HG03175 (cell line): Measurements from ENCODE around the gene MUSK.
"Not testable (repeated sequence)": the region's sequence is repeated elsewhere in the genome, so short reads cannot be mapped to it uniquely, and the experiment has no call there.

Experiments
- ATAC-seq: cut with Tn5 transposase; IDR thresholded peaks from one replicate; pipeline ENCODE4 v1.9.1; 2021; ENCODE audit warnings: mild to moderate bottlenecking, moderate library complexity; ENCODE audit not compliant: unreplicated experiment

MUSK gene

DNA sequence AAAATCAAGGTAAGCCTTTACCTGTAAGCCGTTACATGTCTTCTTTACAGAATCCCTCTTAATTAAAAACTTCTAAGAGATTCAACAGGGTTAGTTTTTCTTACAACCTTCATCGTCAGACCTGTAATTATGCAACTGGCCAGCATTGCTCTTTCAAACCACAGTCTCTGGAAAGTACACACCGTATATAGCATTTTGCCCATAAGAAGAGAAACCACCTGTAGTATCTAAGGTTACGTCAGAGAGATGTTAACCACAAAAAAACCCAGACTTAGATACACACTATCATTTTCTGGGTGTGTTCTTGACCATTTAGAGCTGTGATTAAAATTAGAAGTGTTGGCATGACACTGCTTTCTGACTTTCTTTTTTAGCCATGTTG lies 140.0 kb downstream of the MUSK start:
- peak; percentile 94 for ATAC-seq

GRCh38 chr9:110809038-110809595 lies 140.5 kb downstream of the MUSK start:
- peak; percentile 55 for ATAC-seq

GRCh38 chr9:110810262-110810976 lies 141.8 kb downstream of the MUSK start:
- ATAC-seq = no peak

DNA sequence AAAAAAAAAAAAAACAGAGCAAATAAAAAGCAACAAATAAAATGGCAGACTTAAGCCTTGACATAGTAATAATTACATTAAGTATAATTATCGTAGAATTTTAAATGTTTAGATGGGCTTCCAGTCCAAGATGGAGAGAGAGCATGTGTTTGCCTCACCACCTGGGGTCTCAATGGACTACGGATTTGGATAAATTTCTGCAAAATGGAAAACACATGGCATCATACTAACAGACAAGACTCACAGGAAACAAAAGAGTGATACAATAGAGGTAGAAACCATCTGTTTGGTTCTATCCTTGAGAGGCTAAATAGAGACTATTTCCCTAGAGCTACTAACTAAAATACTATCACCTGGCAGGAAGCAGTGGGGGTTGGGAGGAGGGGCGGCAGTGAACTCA lies 144.3 kb downstream of the MUSK start:
- ATAC-seq = no peak

DNA sequence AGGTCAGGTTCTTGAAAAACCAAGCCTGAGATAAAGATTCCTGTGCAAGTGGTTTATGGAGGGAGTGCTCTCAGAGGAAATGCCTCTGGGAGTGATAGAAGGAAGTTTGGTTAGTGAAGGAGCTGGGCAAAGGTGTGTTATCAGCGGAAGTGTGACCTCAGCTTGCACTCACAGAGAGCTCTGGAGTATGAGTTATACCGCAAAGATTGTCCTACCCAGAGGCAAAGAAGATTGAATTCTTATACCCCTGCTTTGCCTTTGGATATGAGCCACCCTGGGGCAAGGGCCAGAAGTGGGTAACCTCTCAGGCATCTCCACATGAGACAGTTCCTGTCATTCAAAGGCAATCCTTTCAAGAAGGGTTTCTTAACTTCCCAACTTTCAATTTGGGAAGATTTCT lies 145.6 kb downstream of the MUSK start:
- ATAC-seq = no peak

DNA sequence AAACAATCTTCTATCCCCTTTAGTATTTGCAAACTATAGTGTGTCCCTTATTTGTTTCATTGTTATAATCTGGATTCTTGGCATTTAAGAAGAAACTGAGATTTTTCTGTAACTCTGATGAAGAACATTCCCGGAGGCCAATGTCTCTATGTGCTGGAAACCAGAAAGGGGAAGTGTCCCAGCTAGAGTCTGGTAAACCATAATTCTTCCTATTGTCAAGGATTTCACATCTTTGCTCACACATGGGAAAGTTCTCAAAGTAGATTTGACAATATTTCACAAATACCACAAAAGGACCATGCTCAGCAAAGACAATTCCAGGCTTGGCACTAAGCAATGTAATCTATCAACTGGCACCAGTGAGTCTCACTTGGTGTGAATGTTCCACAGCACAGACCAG lies 146.8 kb downstream of the MUSK start:
- no peak for ATAC-seq

- ATAC-seq = no peak
These were observed 151.8 kb downstream of the MUSK start for GRCh38 chr9:110820381-110820780.

DNA sequence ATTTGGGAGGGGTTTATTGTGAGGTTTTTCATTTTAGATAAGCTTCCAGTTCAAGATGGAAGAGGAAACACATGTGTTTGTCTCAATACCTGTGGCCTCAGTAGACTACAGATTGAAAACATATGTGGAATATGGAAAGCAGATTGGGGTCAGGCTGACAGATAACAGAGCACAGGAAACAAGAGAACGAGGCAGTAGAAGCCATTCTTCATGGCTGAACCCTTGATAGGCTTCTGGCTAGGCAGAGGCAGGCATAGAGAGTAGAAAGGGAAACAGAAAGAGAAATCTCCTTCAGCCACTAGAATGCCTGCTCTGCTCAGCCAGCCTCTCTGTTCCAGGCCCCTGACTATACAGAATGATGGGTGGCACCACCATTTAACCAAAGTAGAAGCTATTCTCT lies 152.5 kb downstream of the MUSK start:
- ATAC-seq = peak; percentile 95

DNA sequence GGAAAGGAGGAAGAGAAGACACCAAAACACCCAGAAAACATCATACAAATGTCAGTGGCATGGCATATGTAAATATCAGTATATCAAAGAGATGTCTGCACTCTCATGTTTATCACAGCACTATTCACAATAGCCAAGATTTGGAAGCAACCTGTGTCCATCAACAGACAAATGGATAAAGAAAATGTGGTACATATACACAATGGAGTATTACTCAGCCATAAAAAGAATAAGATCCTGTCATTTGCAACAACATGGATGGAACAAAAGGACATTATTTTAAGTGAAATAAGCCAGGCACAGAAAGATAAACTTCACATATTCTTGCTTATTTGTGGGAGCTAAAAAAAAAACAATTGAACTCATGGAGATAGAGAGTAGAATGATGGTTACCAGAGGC lies 156.5 kb downstream of the MUSK start:
- ATAC-seq = not testable (repeated sequence)

DNA sequence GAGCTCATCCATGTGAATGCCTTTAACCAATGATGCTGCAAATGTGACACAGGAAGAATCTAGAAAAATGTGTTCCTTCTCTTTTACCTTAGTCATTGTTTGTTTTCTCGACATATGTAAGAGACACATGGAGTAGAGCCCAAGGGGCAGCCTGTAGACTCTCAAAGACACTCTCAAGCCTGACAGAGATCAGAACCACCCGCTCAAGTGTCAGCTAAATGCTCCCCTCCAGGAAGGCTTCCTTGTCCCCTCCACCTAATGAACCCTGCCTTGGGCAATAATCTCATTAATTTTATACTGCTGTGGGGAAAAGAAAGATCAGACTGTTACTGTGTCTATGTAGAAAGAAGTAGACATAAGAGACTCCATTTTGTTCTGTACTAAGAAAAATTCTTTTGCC lies 157.4 kb downstream of the MUSK start:
- ATAC-seq = no peak

GRCh38 chr9:110826400-110826799 lies 157.8 kb downstream of the MUSK start:
- ATAC-seq = not testable (repeated sequence)

DNA sequence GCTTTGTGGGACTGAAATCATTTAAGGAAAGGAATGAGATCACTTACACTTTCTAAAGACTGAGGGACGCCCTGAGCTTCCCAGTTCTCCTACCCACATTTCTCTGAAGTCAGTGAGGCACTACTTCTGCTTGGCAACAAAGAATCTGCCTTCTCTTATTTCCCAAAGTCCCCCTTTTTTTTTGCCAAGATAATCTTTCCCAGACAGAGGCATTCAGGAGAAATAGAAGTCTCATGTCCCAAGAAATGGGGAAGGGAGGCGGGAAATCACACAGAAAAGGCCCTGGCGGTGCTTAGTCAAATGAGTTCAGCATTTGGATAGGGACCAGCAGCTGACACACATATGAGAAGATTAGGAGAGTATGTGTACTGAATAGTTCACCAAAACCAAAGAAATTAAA lies 159.7 kb downstream of the MUSK start:
- ATAC-seq = no peak

- no peak for ATAC-seq
These were observed 161.9 kb downstream of the MUSK start for GRCh38 chr9:110830495-110830894.

DNA sequence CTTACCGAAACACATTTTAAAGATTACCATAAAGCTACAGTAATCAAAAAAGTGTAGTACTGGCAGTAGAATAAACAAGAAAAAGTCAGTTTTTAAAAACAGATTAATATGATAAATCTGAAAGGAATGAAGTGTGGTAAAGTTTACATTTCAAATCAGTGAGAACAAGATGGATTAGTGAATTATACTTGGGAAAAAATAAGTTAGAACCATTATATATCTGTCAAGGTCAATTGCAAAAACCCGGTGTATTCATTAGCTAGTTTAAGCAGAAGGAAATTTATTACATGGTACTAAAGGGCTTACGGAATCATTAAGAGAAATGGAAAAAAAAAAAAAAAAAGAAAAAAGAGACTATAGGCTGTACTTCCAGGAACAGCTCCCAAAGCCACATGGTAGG lies 164.3 kb downstream of the MUSK start:
- no peak for ATAC-seq

GRCh38 chr9:110835404-110835803 lies 166.8 kb downstream of the MUSK start:
- no peak for ATAC-seq

- ATAC-seq = no peak
These were observed 167.3 kb downstream of the MUSK start for GRCh38 chr9:110835859-110836271.

DNA sequence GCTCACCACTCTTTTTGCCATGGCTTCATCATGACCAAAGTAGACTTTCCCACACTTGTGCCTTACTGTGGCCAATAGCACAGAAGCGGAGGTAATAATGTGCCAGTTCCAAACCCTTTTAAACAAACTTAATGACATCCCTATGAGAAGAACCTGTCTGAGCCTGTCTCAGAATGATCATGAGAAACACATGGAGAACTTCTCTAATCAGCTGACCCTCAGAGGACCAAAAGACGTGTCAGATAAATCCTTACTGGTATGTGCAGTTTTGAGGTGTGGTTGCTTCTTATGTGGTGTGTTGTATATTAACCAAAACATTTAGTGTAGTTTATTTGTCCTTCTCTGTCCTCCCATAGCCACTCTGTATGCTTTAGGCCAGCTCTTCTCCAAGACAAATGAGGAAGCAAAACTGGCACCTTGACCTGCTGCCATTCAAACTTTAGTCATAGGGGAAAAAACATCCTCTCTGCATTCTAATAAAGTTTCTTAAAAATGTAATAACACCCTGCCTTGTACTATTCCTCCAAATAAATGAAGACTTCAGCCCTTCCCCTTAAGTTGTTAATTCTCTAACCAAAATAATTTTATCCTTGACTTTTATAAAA lies 168.9 kb downstream of the MUSK start:
- ATAC-seq = peak; percentile 82

- ATAC-seq = no peak
These were observed 173.6 kb downstream of the MUSK start for GRCh38 chr9:110842169-110842568.

GRCh38 chr9:110842986-110843385 lies 174.4 kb downstream of the MUSK start:
- ATAC-seq = no peak

- ATAC-seq = no peak
These were observed 175.5 kb downstream of the MUSK start for GRCh38 chr9:110844121-110844520.

DNA sequence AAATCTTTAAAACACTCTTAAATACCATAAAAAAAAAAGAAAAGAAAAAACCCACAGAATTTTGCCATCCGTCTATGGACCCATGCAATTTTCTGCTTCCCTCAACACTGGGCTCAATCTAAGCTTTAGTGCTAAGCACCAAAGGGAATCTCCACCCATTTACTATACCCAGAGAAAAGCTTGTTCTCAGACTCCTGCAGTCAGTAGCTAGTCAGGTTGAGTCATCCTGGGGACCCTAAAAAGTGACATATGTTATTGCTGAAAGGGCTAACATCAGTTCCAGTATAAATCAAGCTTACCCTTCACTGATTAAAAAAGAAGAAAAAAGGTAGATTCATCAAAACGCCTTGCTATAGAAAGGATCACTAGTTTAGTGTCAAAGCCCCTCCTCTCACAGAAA lies 177.6 kb downstream of the MUSK start:
- no peak for ATAC-seq

DNA sequence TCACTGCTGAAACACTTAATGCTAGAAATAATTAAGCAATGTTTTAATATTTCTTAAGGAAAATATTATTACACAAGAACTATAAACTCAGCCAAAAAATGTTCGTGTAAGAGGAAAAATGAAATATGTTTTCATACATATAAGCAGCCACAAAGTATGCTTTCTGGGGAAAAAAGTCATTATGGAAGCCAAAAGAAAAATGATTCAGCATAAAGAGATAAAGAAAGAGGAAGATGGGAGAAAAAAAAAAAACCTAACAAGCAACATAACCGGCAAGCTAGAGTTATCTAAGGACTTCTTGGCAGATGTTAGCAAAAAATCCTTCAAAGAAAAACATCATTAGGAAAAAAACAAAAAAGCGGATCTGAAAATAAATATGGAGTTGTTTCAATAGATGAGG lies 179.1 kb downstream of the MUSK start:
- ATAC-seq = no peak
